HL-60 (cell line): ENCODE data around the gene RAD51C.
"Not testable (repeated sequence)": the region's sequence is repeated elsewhere in the genome, so short reads cannot be mapped to it uniquely, and the experiment has no call there.

Experiments
- DNase-seq, 2 experiments: peaks; one replicate each; pipeline ENCODE4 v3.0.0-alpha.2; 2010 to 2020; ENCODE audit warnings: low read depth in 1 of 2, low spot score in 1 of 2
- H3K27ac ChIP-seq: fragments of 250-450 bp; sonication (Bioruptor Pico); replicated peaks from 2 replicates; pipeline ENCODE4 v1.5.1; 2020; ENCODE audit warnings: mild to moderate bottlenecking, moderate library complexity
- H3K27me3 ChIP-seq: fragments of 250-450 bp; sonication (Bioruptor Pico); 2 replicates; pipeline ENCODE4 v1.5.1; 2021; ENCODE audit warnings: mild to moderate bottlenecking, moderate library complexity; ENCODE audit not compliant: insufficient read depth, poor library complexity, severe bottlenecking
- H3K4me3 ChIP-seq: replicated peaks from 2 replicates; pipeline ENCODE4 v1.5.1; 2011; ENCODE audit warnings: mild to moderate bottlenecking, control low read depth, low read length; ENCODE audit not compliant: insufficient read depth
- GABPA ChIP-seq: IDR thresholded peaks from 2 replicates; pipeline ENCODE4 v1.6.1; 2012; ENCODE audit warnings: low read depth
- POLR2AphosphoS5 ChIP-seq: IDR thresholded peaks from 2 replicates; pipeline ENCODE4 v1.6.1; 2012; ENCODE audit warnings: low read depth
- SPI1 ChIP-seq: IDR thresholded peaks from 2 replicates; pipeline ENCODE4 v1.6.1; 2012; ENCODE audit warnings: low read depth, mild to moderate bottlenecking, borderline replicate concordance
- TF ChIP-seq, protein P1 (sequence below): IDR thresholded peaks from one replicate; pipeline ENCODE4 v1.5.1; 2011; ENCODE audit warnings: low read length, control low read depth, inconsistent platforms; ENCODE audit not compliant: insufficient read depth
- TF ChIP-seq, protein P2 (sequence below): IDR thresholded peaks from 2 replicates; pipeline ENCODE4 v1.6.1; 2012; ENCODE audit warnings: low read depth; ENCODE audit not compliant: insufficient replicate concordance

The RAD51C gene

DNA sequence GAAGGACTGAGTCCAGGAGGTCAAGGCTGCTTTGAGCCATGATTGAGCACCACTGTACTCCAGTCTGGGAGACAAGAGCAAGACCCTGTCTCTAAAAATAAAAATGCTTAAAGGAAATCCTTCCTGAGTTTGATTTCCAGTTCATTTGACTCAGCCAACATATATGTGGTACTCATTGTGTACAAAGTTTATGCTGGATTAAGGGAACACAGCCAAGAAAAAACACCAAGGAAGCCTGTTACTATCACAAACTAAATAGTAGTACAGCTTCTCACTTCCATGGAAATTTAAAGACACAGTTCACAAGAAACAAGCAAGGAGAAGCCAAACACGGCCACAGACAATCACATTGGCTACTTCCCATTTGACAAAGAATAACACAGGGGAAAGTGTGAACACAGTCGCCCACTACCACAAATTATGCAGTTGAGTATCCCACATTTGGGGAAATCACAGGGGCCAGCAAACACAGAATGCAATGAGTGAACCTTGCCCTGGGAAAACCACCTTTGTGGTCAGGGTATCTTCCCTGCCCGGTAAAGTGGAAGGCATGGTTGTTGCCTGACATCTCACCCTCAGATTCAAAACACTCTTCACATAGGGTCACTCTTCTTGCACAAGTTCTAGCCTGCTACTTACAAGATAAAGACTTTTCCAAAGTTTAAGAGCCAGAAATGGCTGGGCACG, 15.1 kb upstream of the RAD51C start:
- Histone ChIP-seq H3K27ac (no peak overlapping the region), H3K4me3 (no peak overlapping the region), H3K27me3 (no peaks in the 10 kb centered on the region)
- no peak for DNase-seq
- TF ChIP-seq POLR2AphosphoS5 (no peak), GABPA (no peak), SPI1 (no peak)
- TF ChIP-seq, protein P1, sequence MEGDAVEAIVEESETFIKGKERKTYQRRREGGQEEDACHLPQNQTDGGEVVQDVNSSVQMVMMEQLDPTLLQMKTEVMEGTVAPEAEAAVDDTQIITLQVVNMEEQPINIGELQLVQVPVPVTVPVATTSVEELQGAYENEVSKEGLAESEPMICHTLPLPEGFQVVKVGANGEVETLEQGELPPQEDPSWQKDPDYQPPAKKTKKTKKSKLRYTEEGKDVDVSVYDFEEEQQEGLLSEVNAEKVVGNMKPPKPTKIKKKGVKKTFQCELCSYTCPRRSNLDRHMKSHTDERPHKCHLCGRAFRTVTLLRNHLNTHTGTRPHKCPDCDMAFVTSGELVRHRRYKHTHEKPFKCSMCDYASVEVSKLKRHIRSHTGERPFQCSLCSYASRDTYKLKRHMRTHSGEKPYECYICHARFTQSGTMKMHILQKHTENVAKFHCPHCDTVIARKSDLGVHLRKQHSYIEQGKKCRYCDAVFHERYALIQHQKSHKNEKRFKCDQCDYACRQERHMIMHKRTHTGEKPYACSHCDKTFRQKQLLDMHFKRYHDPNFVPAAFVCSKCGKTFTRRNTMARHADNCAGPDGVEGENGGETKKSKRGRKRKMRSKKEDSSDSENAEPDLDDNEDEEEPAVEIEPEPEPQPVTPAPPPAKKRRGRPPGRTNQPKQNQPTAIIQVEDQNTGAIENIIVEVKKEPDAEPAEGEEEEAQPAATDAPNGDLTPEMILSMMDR: no peak
- TF ChIP-seq, protein P2, sequence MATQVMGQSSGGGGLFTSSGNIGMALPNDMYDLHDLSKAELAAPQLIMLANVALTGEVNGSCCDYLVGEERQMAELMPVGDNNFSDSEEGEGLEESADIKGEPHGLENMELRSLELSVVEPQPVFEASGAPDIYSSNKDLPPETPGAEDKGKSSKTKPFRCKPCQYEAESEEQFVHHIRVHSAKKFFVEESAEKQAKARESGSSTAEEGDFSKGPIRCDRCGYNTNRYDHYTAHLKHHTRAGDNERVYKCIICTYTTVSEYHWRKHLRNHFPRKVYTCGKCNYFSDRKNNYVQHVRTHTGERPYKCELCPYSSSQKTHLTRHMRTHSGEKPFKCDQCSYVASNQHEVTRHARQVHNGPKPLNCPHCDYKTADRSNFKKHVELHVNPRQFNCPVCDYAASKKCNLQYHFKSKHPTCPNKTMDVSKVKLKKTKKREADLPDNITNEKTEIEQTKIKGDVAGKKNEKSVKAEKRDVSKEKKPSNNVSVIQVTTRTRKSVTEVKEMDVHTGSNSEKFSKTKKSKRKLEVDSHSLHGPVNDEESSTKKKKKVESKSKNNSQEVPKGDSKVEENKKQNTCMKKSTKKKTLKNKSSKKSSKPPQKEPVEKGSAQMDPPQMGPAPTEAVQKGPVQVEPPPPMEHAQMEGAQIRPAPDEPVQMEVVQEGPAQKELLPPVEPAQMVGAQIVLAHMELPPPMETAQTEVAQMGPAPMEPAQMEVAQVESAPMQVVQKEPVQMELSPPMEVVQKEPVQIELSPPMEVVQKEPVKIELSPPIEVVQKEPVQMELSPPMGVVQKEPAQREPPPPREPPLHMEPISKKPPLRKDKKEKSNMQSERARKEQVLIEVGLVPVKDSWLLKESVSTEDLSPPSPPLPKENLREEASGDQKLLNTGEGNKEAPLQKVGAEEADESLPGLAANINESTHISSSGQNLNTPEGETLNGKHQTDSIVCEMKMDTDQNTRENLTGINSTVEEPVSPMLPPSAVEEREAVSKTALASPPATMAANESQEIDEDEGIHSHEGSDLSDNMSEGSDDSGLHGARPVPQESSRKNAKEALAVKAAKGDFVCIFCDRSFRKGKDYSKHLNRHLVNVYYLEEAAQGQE: no peak

DNA sequence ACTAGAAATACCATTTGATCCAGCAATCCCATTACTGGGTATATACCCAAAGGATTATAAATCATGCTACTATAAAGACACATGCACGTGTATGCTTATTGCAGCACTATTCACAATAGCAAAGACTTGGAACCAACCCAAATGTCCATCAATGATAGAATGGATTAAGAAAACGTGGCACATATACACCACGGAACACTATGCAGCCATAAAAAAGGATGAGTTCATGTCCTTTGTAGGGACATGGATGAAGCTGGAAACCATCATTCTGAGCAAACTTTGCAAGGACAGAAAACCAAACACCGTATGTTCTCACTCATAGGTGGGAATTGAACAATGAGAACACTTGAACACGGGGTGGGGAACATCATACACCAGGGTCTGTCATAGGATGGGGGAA, 14.1 kb upstream of the RAD51C start:
- H3K27me3 ChIP-seq, H3K4me3 ChIP-seq, H3K27ac ChIP-seq, DNase-seq: not testable (repeated sequence)

DNA sequence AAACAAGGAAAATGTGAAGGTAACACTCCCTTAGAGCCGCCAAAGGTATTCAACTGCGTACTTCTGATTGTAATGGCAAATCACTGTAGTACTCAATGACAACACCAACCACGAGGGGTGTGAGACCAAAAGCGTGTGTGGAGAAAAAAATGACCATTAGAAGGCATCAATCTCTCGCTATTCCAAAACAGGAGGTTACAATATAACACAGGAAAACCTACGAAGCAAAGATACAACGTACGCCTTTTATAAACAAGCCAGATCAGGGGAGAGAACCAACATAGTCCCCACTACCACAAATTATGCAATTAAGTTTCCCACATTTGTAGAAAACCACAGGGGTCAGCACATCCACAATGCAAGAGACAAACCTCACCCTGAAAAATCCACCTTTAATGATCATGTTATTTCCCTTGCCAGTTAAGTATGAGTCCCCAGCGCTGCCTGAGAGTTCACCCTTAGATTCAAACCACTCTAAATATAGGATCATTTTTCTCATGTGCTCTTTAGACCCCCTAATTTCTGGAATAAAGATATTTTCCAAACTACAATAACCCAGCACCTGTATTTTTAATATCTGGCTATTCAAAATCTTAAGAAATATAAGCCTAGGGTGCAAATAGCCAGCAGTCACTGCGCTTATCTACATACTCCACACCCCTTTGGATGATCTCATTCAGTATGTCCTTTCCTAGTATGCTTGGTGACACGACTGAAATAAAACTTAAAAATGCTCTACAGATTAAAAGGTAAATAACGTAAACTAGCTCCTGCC, 13.0 kb upstream of the RAD51C start:
- TF ChIP-seq, protein P1: no peak
- TF ChIP-seq POLR2AphosphoS5 (no peak), GABPA (no peak), SPI1 (no peak)
- TF ChIP-seq, protein P2: no peak
- Histone ChIP-seq H3K4me3 (no peak overlapping the region), H3K27ac (no peak overlapping the region), H3K27me3 (no peaks in the 10 kb centered on the region)
- DNase-seq: no peak

DNA sequence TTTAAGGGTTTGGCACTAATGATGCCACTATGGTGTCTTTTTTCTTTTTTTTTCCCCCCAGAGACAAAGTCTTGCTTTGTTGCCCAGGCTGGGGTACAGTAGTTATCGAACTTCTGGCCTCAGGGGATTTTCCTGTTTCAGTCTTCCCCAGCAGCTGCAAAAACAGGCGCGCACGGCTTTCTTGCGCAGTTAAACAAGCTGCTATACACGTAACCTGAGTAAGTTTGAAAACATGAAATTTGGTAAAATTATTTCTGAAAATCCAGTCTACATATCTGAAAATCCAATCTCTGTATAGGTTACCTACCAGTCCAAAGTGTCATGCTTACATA, 12.4 kb upstream of the RAD51C start:
- no peak overlapping the region for H3K27ac ChIP-seq
- TF ChIP-seq GABPA (no peak), SPI1 (no peak), POLR2AphosphoS5 (no peak)
- TF ChIP-seq, protein P2: no peak
- TF ChIP-seq, protein P1: no peak
- no peak for DNase-seq
- no peaks in the 10 kb centered on the region for H3K27me3 ChIP-seq
- H3K4me3 ChIP-seq: no peak overlapping the region
